Astrocyte (in vitro differentiated cells and primary cell): ENCODE results near the gene HTT-AS.

ENCODE experiments used
- EZH2 ChIP-seq: IDR thresholded peaks from 2 replicates; pipeline ENCODE4 v1.6.1; 2012; ENCODE audit warnings: mild to moderate bottlenecking, low read length, inconsistent platforms; ENCODE audit not compliant: insufficient read depth
- TF ChIP-seq, protein P1 (sequence below): IDR thresholded peaks from 2 replicates; pipeline ENCODE4 v1.5.1; 2011; ENCODE audit warnings: low read depth, mild to moderate bottlenecking, inconsistent platforms, low read length, moderate library complexity; ENCODE audit not compliant: insufficient read depth

DNA sequence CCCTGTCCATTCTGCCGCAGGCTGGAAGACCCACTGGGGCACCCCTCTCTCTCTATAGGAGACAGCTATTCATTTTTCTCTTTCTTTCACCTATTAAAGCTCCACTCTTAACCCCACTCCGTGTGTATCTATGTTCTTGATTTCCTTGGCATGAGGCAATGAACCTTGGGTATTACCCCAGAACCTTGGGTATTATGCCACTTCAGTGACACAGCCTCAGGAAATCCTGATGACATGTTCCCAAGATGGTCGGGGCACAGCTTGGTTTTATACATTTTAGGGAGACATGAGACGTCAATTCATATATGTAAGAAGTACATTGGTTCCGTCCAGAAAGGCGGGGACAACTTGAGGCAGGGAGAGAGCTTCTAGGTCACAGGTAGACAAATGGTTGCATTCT lies 13.4 kb downstream of the HTT-AS start:
- TF ChIP-seq EZH2, result no peak
- TF ChIP-seq, protein P1, sequence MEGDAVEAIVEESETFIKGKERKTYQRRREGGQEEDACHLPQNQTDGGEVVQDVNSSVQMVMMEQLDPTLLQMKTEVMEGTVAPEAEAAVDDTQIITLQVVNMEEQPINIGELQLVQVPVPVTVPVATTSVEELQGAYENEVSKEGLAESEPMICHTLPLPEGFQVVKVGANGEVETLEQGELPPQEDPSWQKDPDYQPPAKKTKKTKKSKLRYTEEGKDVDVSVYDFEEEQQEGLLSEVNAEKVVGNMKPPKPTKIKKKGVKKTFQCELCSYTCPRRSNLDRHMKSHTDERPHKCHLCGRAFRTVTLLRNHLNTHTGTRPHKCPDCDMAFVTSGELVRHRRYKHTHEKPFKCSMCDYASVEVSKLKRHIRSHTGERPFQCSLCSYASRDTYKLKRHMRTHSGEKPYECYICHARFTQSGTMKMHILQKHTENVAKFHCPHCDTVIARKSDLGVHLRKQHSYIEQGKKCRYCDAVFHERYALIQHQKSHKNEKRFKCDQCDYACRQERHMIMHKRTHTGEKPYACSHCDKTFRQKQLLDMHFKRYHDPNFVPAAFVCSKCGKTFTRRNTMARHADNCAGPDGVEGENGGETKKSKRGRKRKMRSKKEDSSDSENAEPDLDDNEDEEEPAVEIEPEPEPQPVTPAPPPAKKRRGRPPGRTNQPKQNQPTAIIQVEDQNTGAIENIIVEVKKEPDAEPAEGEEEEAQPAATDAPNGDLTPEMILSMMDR, result no peak
